Nephron (organoid): ENCODE measurements around the gene TTLL5.

ENCODE experiments used
- H3K27ac Mint-ChIP-seq, 3 experiments: 2 replicates each; pipeline ENCODE4 v1.8.0; 2020; ENCODE audit warnings: mixed read lengths in 3 of 3, mild to moderate bottlenecking in 2 of 3, moderate library complexity in 1 of 3
- H3K27me3 Mint-ChIP-seq: 2 replicates; pipeline ENCODE4 v1.8.0; 2021; ENCODE audit warnings: low read depth, mild to moderate bottlenecking, moderate library complexity, mixed read lengths
- H3K36me3 Mint-ChIP-seq: 2 replicates; pipeline ENCODE4 v1.8.0; 2020; ENCODE audit warnings: low read depth, mixed read lengths
- H3K4me1 Mint-ChIP-seq: 2 replicates; pipeline ENCODE4 v1.8.0; 2020; ENCODE audit warnings: mixed read lengths
- H3K4me3 Mint-ChIP-seq, 3 experiments: 2 replicates each; pipeline ENCODE4 v1.8.0; 2020; ENCODE audit warnings: mild to moderate bottlenecking in 3 of 3, mixed read lengths in 3 of 3, moderate library complexity in 2 of 3
- H3K9me3 Mint-ChIP-seq: 2 replicates; pipeline ENCODE4 v1.8.0; 2020; ENCODE audit warnings: mixed read lengths
- TF ChIP-seq, protein P1 (sequence below), 3 experiments: fragments of 200-600 bp; sonication (generic); IDR thresholded peaks; one replicate each; pipeline ENCODE4 v1.5.0; 2021; ENCODE audit warnings: antibody characterized with exemption in 3 of 3; ENCODE audit not compliant: unreplicated experiment in 3 of 3

The TTLL5 gene

DNA sequence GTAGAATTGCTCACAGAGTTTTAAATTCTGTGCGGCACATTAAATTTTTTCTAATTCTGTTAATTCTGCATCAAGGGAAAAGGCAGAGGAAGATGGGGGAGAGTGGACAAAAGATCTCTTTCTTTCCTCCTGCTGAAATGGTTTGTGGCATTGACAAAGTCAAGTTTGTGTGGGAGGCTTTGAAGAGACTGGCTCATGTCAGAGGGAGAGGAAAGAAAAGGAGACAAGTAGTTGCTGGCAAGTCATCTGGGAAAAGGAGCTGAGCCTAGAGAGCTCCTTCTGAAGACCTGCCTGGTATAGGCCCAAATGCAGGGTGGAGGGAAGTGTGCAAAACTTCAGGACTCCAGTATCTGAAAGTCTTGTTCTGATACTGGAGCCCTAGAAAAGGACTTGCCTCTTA is 36.3 kb downstream of the TTLL5 start:
- Mint-ChIP-seq H3K27me3 (no peaks in the 10 kb centered on the region), H3K4me3 (no peak overlapping the region), H3K4me1 (peaks cover 16% of the 10 kb centered on the region), H3K9me3 (peaks cover 15% of the 10 kb centered on the region), H3K27ac (peak overlapping the region in 1 of 3 experiments; percentile 24), H3K36me3 (peaks cover 87% of the 10 kb centered on the region)
- TF ChIP-seq, protein P1, sequence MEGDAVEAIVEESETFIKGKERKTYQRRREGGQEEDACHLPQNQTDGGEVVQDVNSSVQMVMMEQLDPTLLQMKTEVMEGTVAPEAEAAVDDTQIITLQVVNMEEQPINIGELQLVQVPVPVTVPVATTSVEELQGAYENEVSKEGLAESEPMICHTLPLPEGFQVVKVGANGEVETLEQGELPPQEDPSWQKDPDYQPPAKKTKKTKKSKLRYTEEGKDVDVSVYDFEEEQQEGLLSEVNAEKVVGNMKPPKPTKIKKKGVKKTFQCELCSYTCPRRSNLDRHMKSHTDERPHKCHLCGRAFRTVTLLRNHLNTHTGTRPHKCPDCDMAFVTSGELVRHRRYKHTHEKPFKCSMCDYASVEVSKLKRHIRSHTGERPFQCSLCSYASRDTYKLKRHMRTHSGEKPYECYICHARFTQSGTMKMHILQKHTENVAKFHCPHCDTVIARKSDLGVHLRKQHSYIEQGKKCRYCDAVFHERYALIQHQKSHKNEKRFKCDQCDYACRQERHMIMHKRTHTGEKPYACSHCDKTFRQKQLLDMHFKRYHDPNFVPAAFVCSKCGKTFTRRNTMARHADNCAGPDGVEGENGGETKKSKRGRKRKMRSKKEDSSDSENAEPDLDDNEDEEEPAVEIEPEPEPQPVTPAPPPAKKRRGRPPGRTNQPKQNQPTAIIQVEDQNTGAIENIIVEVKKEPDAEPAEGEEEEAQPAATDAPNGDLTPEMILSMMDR (IDR thresholded peaks at IDR 0.05; ENCODE audit: unreplicated experiment in 3 of 3) = no peak

DNA sequence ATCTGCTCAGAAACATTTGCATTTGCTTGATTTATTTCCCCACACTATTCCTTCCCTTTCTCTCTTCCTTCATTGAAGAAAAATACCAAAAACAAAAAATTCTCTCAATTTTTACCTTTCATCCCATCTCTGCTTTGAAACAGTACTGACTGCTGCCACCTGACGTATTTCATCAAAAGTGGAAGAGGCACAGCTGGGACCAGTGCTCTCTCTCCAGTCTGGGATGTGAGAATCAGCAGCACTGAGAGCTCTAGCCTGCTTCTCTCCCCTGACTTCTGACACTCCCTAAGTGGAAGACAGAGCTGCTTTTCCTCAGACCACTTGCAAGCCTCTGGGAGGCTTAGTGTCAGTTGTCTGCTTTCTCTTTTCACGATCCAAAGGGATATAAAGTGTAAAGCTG is 36.9 kb downstream of the TTLL5 start:
- H3K27me3 Mint-ChIP-seq = no peaks in the 10 kb centered on the region
- H3K9me3 Mint-ChIP-seq = peaks cover 15% of the 10 kb centered on the region
- H3K27ac Mint-ChIP-seq = peak overlapping the region in 2 of 3 experiments; percentile 15 to 24
- peaks cover 84% of the 10 kb centered on the region for H3K36me3 Mint-ChIP-seq
- no peak overlapping the region for H3K4me3 Mint-ChIP-seq
- peaks cover 21% of the 10 kb centered on the region for H3K4me1 Mint-ChIP-seq
- TF ChIP-seq, protein P1 (IDR thresholded peaks at IDR 0.05; ENCODE audit: unreplicated experiment in 3 of 3) = no peak

DNA sequence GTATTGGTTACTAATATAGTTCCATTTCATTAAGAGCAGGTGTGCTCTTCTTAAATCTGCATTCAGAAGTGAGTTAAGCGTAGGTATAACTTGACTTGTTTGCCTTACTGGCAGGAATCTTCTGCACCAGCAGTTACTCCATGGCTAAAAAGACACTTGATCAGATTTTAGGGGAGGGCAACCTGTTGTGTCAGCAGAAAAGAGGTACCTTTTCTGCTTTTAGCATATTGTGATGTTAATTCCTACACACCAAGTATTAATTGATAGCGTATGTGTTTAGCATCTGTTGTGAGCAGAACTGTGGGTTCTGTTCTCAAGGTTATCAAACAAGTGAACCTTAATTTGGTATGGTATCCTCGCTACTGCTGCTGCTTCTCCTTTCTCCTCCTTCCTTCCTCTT is 38.3 kb downstream of the TTLL5 start:
- peaks cover 73% of the 10 kb centered on the region for H3K36me3 Mint-ChIP-seq
- TF ChIP-seq, protein P1 (IDR thresholded peaks at IDR 0.05; ENCODE audit: unreplicated experiment in 3 of 3) = no peak
- H3K27ac Mint-ChIP-seq = no peak overlapping the region
- peaks cover 24% of the 10 kb centered on the region for H3K4me1 Mint-ChIP-seq
- peaks cover 12% of the 10 kb centered on the region for H3K9me3 Mint-ChIP-seq
- H3K27me3 Mint-ChIP-seq = no peaks in the 10 kb centered on the region
- no peak overlapping the region for H3K4me3 Mint-ChIP-seq

DNA sequence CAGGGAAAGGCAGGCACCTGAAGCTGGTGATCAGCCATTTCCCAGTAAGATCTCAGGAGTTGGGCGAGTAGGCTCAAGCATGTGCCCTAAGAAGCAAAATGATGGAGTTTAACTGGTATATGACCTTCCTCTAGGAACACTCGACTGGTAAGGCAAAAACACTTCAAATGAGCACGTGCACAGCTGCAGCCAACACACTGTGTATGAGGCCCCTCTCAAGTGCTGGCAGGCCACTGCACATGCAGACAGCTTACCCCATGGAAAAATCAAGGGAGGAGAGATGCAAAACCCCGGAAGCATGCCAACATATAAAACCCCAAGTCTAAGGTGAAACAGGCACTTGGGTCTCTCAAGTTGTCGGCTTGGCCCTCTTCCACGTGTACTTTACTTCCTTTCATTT is 39.2 kb downstream of the TTLL5 start:
- Mint-ChIP-seq H3K4me1 (peaks cover 24% of the 10 kb centered on the region), H3K36me3 (peaks cover 63% of the 10 kb centered on the region), H3K27ac (no peak overlapping the region), H3K4me3 (no peak overlapping the region), H3K9me3 (peaks cover 6% of the 10 kb centered on the region), H3K27me3 (no peaks in the 10 kb centered on the region)
- TF ChIP-seq, protein P1 (IDR thresholded peaks at IDR 0.05; ENCODE audit: unreplicated experiment in 3 of 3) = no peak

DNA sequence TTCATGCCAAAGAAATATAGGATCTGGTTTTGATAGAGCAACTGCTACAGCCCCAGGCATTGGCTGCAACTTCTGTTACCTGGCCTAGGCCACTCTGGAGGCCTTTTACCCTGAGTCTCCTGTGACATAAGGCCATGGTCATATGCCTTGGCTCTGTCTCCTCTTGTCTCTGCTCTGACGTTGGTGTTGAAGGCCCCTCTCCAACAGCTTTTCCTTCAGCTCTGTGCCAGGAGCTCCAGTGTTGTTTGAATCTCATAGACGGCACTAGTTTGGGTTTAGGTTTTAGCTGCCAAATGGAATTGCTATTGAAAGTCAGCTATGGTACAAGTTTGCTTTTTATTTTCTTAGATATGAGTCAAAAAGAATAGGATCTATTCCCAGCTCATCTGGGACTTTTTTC is 41.1 kb downstream of the TTLL5 start:
- H3K36me3 Mint-ChIP-seq = peaks cover 46% of the 10 kb centered on the region
- no peaks in the 10 kb centered on the region for H3K9me3 Mint-ChIP-seq
- peaks cover 23% of the 10 kb centered on the region for H3K4me1 Mint-ChIP-seq

More for the DNA sequence above, 41.1 kb downstream of the TTLL5 start:
- TF ChIP-seq, protein P1 (IDR thresholded peaks at IDR 0.05; ENCODE audit: unreplicated experiment in 3 of 3) = no peak
- Mint-ChIP-seq H3K27ac (peak overlapping the region in 2 of 3 experiments; percentile 50 to 93), H3K4me3 (no peak overlapping the region), H3K27me3 (no peaks in the 10 kb centered on the region)
